Keratinocyte (primary cell): ENCODE data around the gene ARL4C. TPM values are rescaled to one million over a fixed set of nuclear protein-coding genes. Genes with fewer than 3 reads are reported as not detected.

Source experiments
- DNase-seq: peaks from one replicate; pipeline ENCODE4 v3.0.0-alpha.2; 2011; ENCODE audit warnings: low read depth, missing footprints, low spot score
- FAIRE-seq: peaks from 2 replicates; lab custom pipeline; 2011; peaks lifted over from hg19 to GRCh38; lab: Jason Lieb, UNC
- H2AFZ ChIP-seq: 2 replicates; pipeline ENCODE4 v1.6.0; 2012; ENCODE audit warnings: low read length, control low read depth, inconsistent platforms; ENCODE audit not compliant: control insufficient read depth
- H3K27ac ChIP-seq: 2 replicates; pipeline ENCODE4 v1.5.1; 2011; ENCODE audit warnings: low read length; ENCODE audit not compliant: control insufficient read depth, insufficient read depth
- H3K27me3 ChIP-seq: 3 replicates; pipeline ENCODE4 v1.6.0; 2011; ENCODE audit warnings: low read length; ENCODE audit not compliant: control insufficient read depth, insufficient read depth; ENCODE audit errors: extremely low read depth
- H3K36me3 ChIP-seq, 2 experiments: 2 replicates in 1 of 2; 3 replicates in 1 of 2; pipeline ENCODE4 v1.5.1; 2011; ENCODE audit warnings: low read length in 2 of 2, mild to moderate bottlenecking in 1 of 2; ENCODE audit not compliant: control insufficient read depth in 2 of 2, insufficient read depth in 2 of 2; ENCODE audit errors: extremely low read depth in 1 of 2
- H3K4me1 ChIP-seq: 3 replicates; pipeline ENCODE4 v1.5.1; 2011; ENCODE audit warnings: low read length; ENCODE audit not compliant: control insufficient read depth, insufficient read depth; ENCODE audit errors: extremely low read depth
- H3K4me2 ChIP-seq: 3 replicates; pipeline ENCODE4 v1.6.0; 2011; ENCODE audit warnings: low read depth, low read length; ENCODE audit not compliant: control insufficient read depth, insufficient read depth; ENCODE audit errors: extremely low read depth
- H3K4me3 ChIP-seq, 3 experiments: fragments of 200-600 bp in 1 of 3; sonication (generic) in 1 of 3; 2 replicates in 2 of 3; 3 replicates in 1 of 3; pipeline ENCODE4 v1.5.1; 2011 to 2016; ENCODE audit warnings: low read length in 3 of 3, mild to moderate bottlenecking in 3 of 3, control low read depth in 2 of 3, inconsistent platforms in 1 of 3, low read depth in 1 of 3, mixed read lengths in 1 of 3, mixed run types in 1 of 3, moderate library complexity in 1 of 3; ENCODE audit not compliant: control insufficient read depth in 2 of 3, insufficient read depth in 2 of 3; ENCODE audit errors: extremely low read depth in 1 of 3
- H3K79me2 ChIP-seq: 2 replicates; pipeline ENCODE4 v1.6.0; 2012; ENCODE audit warnings: low read length; ENCODE audit not compliant: control insufficient read depth, insufficient read depth
- H3K9ac ChIP-seq: 3 replicates; pipeline ENCODE4 v1.6.0; 2011; ENCODE audit warnings: low read length; ENCODE audit not compliant: control insufficient read depth, insufficient read depth; ENCODE audit errors: extremely low read depth
- H3K9me1 ChIP-seq: 3 replicates; pipeline ENCODE4 v1.6.0; 2011; ENCODE audit warnings: low read length; ENCODE audit not compliant: control insufficient read depth, insufficient read depth; ENCODE audit errors: extremely low read depth
- H3K9me3 ChIP-seq: 2 replicates; pipeline ENCODE4 v1.5.1; 2012; ENCODE audit warnings: low read depth, low read length; ENCODE audit not compliant: control insufficient read depth
- H4K20me1 ChIP-seq: 3 replicates; pipeline ENCODE4 v1.6.0; 2011; ENCODE audit warnings: low read length; ENCODE audit not compliant: control insufficient read depth, insufficient read depth; ENCODE audit errors: extremely low read depth
- CTCF ChIP-seq, 3 experiments: IDR thresholded peaks in 1 of 3; conservative IDR thresholded peaks in 1 of 3; optimal IDR thresholded peaks in 1 of 3; 2 replicates in 2 of 3; 3 replicates in 1 of 3; pipeline versions ENCODE3 to v1.5.1; 2011; ENCODE audit warnings: low read length in 3 of 3, mild to moderate bottlenecking in 3 of 3, moderate library complexity in 2 of 3, control low read depth in 1 of 3, inconsistent platforms in 1 of 3; ENCODE audit not compliant: insufficient read depth in 2 of 3; ENCODE audit errors: extremely low read depth in 1 of 3
- EZH2 ChIP-seq: IDR thresholded peaks from one replicate; pipeline ENCODE4 v1.6.1; 2012; ENCODE audit warnings: inconsistent platforms, mild to moderate bottlenecking, low read length, moderate library complexity
- dilution Hi-C: fragments of 300-500 bp; cut with MboI; formaldehyde crosslinking; loops from one replicate; pipeline ENCODE4 v1.7.0; 2020; ENCODE audit warnings: low sequenced_read_pairs; ENCODE audit not compliant: extremely low pct_ligation_motif_present
- polyA plus RNA-seq, 5 experiments: library from polyadenylated mRNA; depleted of rRNA in 3 of 5; stranded (reverse) in 3 of 5; stranded (forward) in 1 of 5; unstranded in 1 of 5; fragments of >200 nt; gene quantifications; 1 replicate in 1 of 5; 2 replicates in 3 of 5; 3 replicates in 1 of 5; pipeline versions ENCODE4 v1.2.1 to v1.2.3, GENCODE V29; 2011 to 2012; ENCODE audit warnings: missing spikeins in 2 of 5, low read depth in 1 of 5, low replicate concordance in 1 of 5

ARL4C gene
- polyA plus RNA-seq, 1 donor (not counting 4 experiments of a cell fraction or from before 2014, with no cell fraction given) = 79.5 TPM

GRCh38 chr2:234536178-234536965 lies 39.5 kb upstream of the ARL4C start:
- FAIRE-seq = no peak
- Histone ChIP-seq H3K27ac (no peak overlapping the region), H3K4me2 (no peak overlapping the region), H4K20me1 (no peaks in the 10 kb centered on the region), H3K27me3 (no peaks in the 10 kb centered on the region), H3K9ac (no peak overlapping the region), H3K36me3 (no peaks in the 10 kb centered on the region), H3K9me1 (no peaks in the 10 kb centered on the region), H3K4me1 (peaks cover 2% of the 10 kb centered on the region), H3K4me3 (no peak overlapping the region), H2AFZ (no peak overlapping the region), H3K79me2 (no peaks in the 10 kb centered on the region), H3K9me3 (no peaks in the 10 kb centered on the region)
- no peak for TF ChIP-seq CTCF (optimal IDR thresholded peaks at IDR 0.05 in 1 of 3, IDR thresholded peaks at IDR 0.05 in 1 of 3, conservative IDR thresholded peaks at IDR 0.05 in 1 of 3; ENCODE audit: extremely low read depth in 1 of 3, insufficient read depth in 2 of 3, low read length in 3 of 3)
- no peak for TF ChIP-seq EZH2
- DNase-seq = no peak
- dilution Hi-C loops = no loop called here

DNA sequence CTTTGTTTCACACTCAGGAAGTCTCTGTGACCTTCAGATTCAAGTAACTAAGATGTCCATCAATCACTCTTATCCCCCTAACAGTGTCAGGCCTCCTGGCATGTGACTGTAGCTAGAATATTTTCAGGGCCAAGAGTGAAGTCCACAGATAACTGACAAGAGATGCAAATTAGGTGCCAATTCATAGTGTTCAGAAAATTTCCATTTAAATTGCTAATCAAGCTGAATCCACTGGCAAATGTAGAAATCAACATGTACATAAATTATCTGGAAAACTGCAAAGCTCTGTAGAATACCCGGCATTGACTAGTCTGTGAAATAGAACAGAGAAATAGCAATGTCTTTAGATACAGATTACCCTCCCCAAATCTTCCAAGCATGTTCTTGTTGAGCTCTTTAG lies 38.6 kb upstream of the ARL4C start:
- FAIRE-seq (no peak), DNase-seq (no peak)
- Histone ChIP-seq H2AFZ (no peak overlapping the region), H3K36me3 (no peaks in the 10 kb centered on the region), H4K20me1 (no peaks in the 10 kb centered on the region), H3K4me2 (no peak overlapping the region), H3K4me3 (no peak overlapping the region), H3K79me2 (no peaks in the 10 kb centered on the region), H3K9ac (no peak overlapping the region), H3K9me3 (no peaks in the 10 kb centered on the region), H3K9me1 (no peaks in the 10 kb centered on the region), H3K27me3 (no peaks in the 10 kb centered on the region), H3K27ac (no peak overlapping the region), H3K4me1 (peaks cover 2% of the 10 kb centered on the region)
- dilution Hi-C loops = no loop called here
- no peak for TF ChIP-seq CTCF (optimal IDR thresholded peaks at IDR 0.05 in 1 of 3, IDR thresholded peaks at IDR 0.05 in 1 of 3, conservative IDR thresholded peaks at IDR 0.05 in 1 of 3; ENCODE audit: extremely low read depth in 1 of 3, insufficient read depth in 2 of 3, low read length in 3 of 3)
- no peak for TF ChIP-seq EZH2
